ENCODE data around the gene CWC27.

CWC27 gene

GRCh38 chr5:65043843-65044359 is 275.2 kb downstream of the CWC27 start:
- no peaks in the 10 kb centered on the region for H3K36me3 ChIP-seq (ENCODE audit: control insufficient read depth in 2 of 2, insufficient read depth in 1 of 2, low read length in 2 of 2)
- ChIA-PET POLR2A (no interaction called here), CTCF (no interaction called here)
- TF ChIP-seq BCL11A (tag by site-specific recombination; IDR thresholded peaks at IDR 0.05; ENCODE audit: low read depth) (no peak), ZSCAN5A (tag by site-specific recombination; IDR thresholded peaks at IDR 0.05) (no peak), ZNF138 (tag by site-specific recombination; IDR thresholded peaks at IDR 0.05; ENCODE audit: borderline replicate concordance) (no peak), KLF16 (tag by site-specific recombination; IDR thresholded peaks at IDR 0.05) (no peak)
- H3K4me1 ChIP-seq (ENCODE audit: control insufficient read depth, insufficient read depth, low read length), result no peaks in the 10 kb centered on the region
- H3K9me3 ChIP-seq (ENCODE audit: control insufficient read depth, insufficient read depth, low read depth, low read length), result no peaks in the 10 kb centered on the region
- H3K4me3 ChIP-seq (ENCODE audit: low read depth, low read length), result no peak overlapping the region
- H3K27ac ChIP-seq (ENCODE audit: extremely low read depth, low read depth, low read length), result no peak overlapping the region

- POLR2A ChIA-PET, result no interaction called here
- Histone ChIP-seq H3K27ac (ENCODE audit: extremely low read depth, low read depth, low read length) (no peak overlapping the region), H3K4me1 (ENCODE audit: control insufficient read depth, insufficient read depth, low read length) (no peaks in the 10 kb centered on the region), H3K4me3 (ENCODE audit: low read depth, low read length) (no peak overlapping the region), H3K9me3 (ENCODE audit: control insufficient read depth, insufficient read depth, low read depth, low read length) (no peaks in the 10 kb centered on the region), H3K36me3 (ENCODE audit: control insufficient read depth in 2 of 2, insufficient read depth in 1 of 2, low read length in 2 of 2) (no peaks in the 10 kb centered on the region)
- TF ChIP-seq ZNF223 (tag by site-specific recombination; IDR thresholded peaks at IDR 0.05), result no peak
- TF ChIP-seq ZBTB7A (tag by site-specific recombination; IDR thresholded peaks at IDR 0.05; ENCODE audit: low read depth), result no peak
- no peak for TF ChIP-seq ZNF670 (tag by site-specific recombination; IDR thresholded peaks at IDR 0.05; ENCODE audit: low read depth)
- no peak for TF ChIP-seq EGR2 (tag by site-specific recombination; IDR thresholded peaks at IDR 0.05; ENCODE audit: low read depth)
- TF ChIP-seq PRDM10 (tag by site-specific recombination; IDR thresholded peaks at IDR 0.05), result no peak
- TF ChIP-seq ZNF501 (tag by site-specific recombination; IDR thresholded peaks at IDR 0.05), result no peak
- no peak for TF ChIP-seq ZNF707 (tag by site-specific recombination; IDR thresholded peaks at IDR 0.05)
- no peak for TF ChIP-seq ZNF624 (tag by site-specific recombination; IDR thresholded peaks at IDR 0.05)
- no peak for TF ChIP-seq ZNF121 (tag by site-specific recombination; IDR thresholded peaks at IDR 0.05)
- no peak for TF ChIP-seq ZNF23 (tag by site-specific recombination; IDR thresholded peaks at IDR 0.05; ENCODE audit: borderline replicate concordance)
- TF ChIP-seq ZNF280C (tag by site-specific recombination; IDR thresholded peaks at IDR 0.05), result no peak
- TF ChIP-seq ZNF239 (tag by site-specific recombination; IDR thresholded peaks at IDR 0.05), result no peak
- no peak for TF ChIP-seq PRDM6 (tag by site-specific recombination; IDR thresholded peaks at IDR 0.05)
- no peak for TF ChIP-seq FEZF1 (tag by site-specific recombination; IDR thresholded peaks at IDR 0.05)
- CTCF ChIA-PET, result interaction anchor here (3.0 kb wide), 1 partner anchor 9 kb away, joined by 9 read pairs; no protein-coding TSS in a partner anchor
Observed at GRCh38 chr5:65047225-65047624, 278.5 kb downstream of the CWC27 start.
